ENCODE measurements around the gene ADTRP.
"Not testable (repeated sequence)": the region's sequence is repeated elsewhere in the genome, so short reads cannot be mapped to it uniquely, and the experiment has no call there.

Gene ADTRP

GRCh38 chr6:11802886-11803590 is 24.4 kb upstream of the ADTRP start:
- DNase-seq, result no peak

GRCh38 chr6:11800531-11800930 is 21.9 kb upstream of the ADTRP start:
- not testable (repeated sequence) for DNase-seq

- no peak for DNase-seq
Measured at GRCh38 chr6:11798538-11798937, 19.9 kb upstream of the ADTRP start.

GRCh38 chr6:11798096-11798495 is 19.5 kb upstream of the ADTRP start:
- DNase-seq, result no peak

- DNase-seq, result no peak
Measured at GRCh38 chr6:11796829-11797228, 18.2 kb upstream of the ADTRP start.

GRCh38 chr6:11795403-11795802 is 16.8 kb upstream of the ADTRP start:
- no peak for DNase-seq

GRCh38 chr6:11793277-11793676 is 14.7 kb upstream of the ADTRP start:
- DNase-seq, result no peak

- DNase-seq, result no peak
Measured at GRCh38 chr6:11791354-11792107, 12.9 kb upstream of the ADTRP start.

GRCh38 chr6:11789744-11790143 is 11.1 kb upstream of the ADTRP start:
- DNase-seq, result no peak

- no peak for DNase-seq
Measured at GRCh38 chr6:11788043-11788442, 9.4 kb upstream of the ADTRP start.

GRCh38 chr6:11785774-11786579 is 7.4 kb upstream of the ADTRP start:
- no peak for DNase-seq

GRCh38 chr6:11785415-11785773 is 6.8 kb upstream of the ADTRP start:
- no peak for DNase-seq

- no peak for DNase-seq
Measured at GRCh38 chr6:11784341-11784740, 5.7 kb upstream of the ADTRP start.

GRCh38 chr6:11783524-11784064 is 5.0 kb upstream of the ADTRP start:
- DNase-seq, result no peak

- DNase-seq, result no peak
Measured at GRCh38 chr6:11782524-11782923, 3.9 kb upstream of the ADTRP start.

- DNase-seq, result no peak
Measured at GRCh38 chr6:11780097-11780428, 1.5 kb upstream of the ADTRP start.

GRCh38 chr6:11779329-11780096 is 910 bp upstream of the ADTRP start:
- DNase-seq, result no peak

GRCh38 chr6:11778036-11778435 is 567 bp downstream of the ADTRP start:
- DNase-seq, result no peak

GRCh38 chr6:11775791-11776409 is 2.7 kb downstream of the ADTRP start:
- no peak for DNase-seq

- DNase-seq, result no peak
Measured at GRCh38 chr6:11774426-11774825, 4.2 kb downstream of the ADTRP start.

GRCh38 chr6:11773581-11773980 is 5.0 kb downstream of the ADTRP start:
- no peak for DNase-seq

- DNase-seq, result no peak
Measured at GRCh38 chr6:11773013-11773412, 5.6 kb downstream of the ADTRP start.
